NCI-H2227 treated with DMSO at 0.1 percent for 48 hours (cell line): ENCODE data around the gene ATP2B2.

Source experiments
- DNase-seq: peaks from one replicate; lab custom pipeline; 2025; lab: John Stamatoyannopoulos, UW

The ATP2B2 gene

DNA sequence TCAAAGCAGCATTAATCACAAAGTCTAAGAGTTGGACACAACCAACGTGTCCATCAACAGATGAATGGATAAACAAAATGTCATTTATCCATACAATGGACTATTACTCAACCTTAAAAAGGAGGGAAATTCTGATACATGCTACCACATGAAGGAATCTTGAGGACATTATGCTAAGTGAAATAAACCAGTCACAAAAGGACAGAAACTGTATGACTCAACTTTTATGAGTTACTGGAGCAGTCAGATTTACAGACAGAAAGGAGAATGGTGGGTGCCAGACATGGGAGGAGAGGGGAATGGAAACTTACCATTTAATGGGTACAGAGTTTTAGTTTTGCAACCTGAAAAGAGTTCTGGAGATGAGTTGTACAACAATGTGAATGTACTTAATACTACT is 141.5 kb downstream of the ATP2B2 start:
- DNase-seq: no peak

DNA sequence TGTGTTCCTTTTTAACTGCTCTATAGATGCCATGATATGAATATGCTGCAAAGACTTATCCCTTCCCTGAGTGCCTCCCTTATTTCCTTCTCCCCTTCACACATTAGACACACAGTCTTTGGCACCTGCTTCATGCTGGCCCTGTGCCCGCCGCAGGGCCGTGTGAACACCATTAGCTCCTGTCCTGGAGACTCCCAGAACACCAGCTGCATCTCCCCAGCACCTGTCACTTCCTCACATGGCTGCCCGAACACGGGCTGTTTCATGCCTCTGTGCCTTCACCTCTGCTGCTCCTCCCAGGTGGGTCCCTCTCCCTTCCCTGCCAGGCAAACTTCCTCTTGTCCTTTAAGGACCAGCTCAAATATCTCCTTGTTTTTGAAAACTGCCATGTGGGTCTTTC is 144.0 kb downstream of the ATP2B2 start:
- DNase-seq: no peak

DNA sequence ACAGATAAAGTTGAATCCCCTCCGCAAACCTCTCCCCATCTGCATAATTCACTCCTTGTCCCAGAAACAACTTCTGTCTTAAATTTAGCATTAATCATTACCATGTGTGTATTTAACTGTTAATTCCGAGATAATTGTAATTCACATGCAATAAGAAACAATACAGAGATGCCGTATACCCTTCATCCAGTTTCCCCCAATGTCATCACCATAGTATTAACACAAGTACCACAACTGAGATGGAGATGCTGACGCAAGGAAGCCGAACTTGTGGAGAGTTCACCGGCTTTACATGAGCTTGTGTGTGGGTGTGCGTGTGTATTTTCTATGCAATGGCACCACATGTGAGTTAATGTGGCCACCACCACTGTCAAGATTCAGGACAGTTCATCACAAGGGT is 144.9 kb downstream of the ATP2B2 start:
- no peak for DNase-seq

DNA sequence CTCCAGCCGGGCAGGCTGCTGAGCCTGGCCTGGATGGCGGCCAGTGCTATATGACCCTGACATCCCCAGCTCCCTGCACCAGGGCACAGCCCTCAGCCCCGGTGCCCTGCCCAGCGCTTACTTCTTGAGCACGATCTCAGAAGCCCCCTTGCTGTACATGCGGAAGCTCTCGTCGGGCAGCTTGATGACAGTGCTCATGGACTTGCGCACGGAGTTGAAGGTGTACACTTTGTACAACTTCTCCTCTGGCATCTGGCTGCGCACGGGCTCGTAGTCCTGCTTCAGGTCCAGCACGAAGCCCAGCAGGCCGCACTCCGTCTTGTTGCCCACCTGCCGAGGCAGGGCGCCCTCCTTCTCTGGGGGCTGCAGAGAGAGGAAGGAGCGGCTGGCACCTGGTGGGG is 145.6 kb downstream of the ATP2B2 start:
- DNase-seq: no peak

DNA sequence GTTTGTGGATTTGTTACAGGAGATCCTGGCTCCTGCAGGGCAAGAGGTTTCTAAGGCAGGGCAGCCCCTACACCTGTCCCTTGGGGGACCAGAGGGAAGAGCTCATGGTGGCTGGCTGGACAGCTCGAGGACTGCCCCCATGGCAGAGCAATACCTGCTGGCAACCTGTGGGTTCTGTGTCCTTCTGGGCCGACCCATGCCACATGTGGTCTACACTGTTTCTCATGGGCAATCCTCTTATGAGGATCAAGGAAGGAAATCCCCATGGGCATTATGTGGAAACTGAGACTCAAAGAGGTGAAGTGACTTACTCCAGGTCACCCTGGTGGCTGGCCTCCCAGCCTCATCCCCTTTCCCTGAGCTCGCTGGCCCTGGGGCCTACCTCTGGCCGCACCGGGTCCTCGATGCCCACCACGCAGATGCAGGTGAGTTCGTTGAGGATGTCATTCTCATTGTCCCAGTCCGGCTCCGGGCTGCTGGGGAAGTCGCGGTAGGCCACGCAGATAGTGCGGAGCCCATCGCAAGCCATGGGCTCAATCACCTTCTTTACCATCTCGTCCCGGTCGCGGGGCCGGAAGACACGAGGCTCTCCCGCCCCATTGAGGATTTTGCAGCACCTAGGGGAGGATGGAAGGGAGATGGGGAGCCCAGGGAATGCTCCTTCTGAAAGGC is 146.9 kb downstream of the ATP2B2 start:
- no peak for DNase-seq

DNA sequence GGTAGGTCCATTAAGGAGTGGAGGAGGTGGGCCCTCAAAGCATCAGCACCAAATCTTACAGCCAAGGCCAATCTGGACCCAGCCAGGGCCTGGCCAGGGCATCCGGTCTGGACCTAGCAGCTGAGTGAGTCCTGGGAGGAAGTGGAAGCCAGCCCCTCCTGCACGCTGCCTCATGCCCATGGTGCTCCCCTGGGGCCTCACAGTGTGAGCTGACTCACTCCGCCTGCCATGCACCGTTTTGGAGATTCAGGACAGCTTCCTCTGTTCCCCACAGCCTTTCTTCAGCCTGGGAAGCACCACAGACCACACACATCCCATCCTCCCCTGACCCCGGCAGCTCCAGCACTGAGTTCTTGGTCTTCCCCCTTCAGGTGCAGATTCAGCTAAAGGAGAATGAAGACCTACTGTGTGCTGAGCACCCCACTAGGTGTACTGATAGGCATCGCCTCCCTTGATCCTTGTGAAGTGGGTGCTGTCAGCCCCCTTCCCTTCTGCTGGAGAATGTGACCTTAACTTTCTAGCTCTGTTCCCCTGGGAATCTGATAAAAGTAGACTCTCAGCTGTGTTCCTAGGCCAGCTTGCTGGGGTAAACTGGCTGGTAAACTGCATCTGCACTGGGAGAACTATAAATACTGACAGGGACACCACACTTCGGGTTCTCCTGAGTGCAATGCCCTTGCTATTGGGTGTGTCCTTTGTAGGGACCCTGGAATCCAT is 147.6 kb downstream of the ATP2B2 start:
- no peak for DNase-seq

DNA sequence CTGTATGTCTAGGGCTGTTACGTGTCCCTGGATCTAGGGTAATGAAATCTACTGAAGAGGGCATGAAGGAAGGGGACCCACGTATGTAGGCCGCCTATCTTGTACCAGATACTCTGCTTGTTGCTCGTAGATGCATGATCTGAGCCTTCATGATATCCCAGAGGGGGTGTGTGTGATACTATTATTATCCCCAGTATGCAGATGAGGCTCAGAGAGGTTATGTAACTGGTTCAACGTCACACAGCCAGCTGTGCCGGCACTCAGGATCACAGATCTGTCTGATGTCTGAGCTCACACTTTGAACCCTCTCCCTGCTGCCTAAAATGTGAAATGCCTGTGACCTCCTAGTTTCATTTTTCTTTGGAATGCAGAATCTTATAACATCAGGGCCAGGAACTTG is 148.3 kb downstream of the ATP2B2 start:
- DNase-seq: no peak

DNA sequence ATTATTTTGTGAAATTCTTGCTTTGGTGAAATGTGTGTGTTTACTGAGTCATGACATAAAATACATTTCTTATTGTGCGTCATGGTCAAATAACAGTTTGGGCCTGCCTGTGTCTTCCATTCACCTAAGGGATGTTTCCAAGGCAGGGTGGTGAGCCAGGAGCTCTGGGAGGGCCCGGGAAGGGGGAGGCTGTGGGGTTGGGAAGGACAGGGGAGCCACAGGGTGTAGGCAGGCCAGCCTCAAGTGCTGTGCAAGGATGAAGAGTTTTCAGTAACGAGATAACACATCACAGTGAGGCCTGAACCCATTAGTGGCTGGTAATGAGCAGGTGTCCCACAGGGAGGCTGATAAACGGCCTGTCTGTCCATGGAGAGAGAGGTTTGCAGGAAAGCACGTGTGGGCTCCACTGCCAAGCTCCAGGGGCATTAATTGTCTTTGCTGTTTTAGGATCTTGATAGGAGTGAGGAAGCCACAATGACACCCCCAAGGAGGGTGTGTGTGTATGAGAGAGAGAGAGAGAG is 148.9 kb downstream of the ATP2B2 start:
- DNase-seq: peak; percentile 16

DNA sequence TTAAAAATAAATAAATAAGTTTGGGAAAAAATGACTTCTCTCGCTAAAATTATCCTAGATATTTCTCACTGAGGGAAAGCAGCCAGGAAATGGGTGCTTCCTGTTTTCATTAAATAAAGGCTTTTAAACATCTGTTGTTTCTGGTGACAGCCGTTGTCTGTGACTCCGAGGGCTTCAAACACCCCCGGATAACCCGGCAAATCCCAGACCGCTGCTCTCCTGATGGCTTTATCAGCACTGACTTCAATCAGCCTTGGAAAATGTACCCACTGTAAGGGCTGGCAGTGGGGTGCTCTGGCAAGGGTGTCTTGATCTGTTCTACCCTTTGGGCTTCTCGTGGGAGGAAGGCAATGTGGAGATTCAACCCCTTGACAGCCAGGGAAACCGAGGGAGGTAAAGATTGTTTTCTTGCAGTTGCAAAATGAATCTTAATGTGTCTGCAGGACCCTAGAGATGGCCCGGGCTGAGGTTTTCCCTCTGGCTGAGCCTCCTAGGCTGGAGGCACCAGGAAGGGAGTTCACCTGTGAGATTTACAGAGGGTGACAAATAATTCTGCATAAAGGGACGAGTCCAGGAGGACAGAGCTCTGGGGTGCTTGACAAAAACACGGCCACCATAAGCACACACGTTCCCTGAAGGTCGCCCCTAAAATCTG is 150.9 kb downstream of the ATP2B2 start:
- DNase-seq: no peak

DNA sequence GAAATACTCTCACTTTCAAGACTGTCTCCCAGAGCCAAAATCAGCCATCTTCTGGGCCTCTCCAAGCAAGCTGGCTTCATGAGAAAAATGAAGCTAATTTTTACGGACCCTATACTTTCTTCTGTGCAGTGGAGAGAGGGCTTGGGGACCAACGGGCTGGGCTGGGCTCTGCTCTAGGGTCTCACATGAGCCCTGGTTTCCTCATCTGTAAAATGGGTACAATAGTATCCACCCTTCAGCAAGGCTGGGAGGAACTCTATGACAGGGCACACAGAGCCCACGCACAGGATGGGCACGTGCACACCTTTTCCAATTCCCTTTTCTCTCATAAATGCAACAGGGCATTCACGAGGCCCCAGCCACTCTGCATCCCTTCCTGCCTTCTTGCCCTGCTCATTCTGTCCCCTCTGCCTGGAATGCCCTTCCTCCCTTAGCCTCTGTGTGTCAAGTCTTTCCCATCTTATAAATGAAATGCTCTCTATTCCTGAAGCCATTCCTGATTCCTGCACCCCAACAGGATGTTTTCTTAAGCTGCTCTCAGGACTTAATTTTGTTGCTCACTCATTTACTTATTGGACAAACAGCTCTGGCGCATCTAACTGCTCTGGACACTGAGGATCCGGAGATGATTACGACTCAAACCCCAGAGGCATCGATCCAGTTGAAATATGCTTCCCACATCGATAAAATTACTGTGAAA is 151.6 kb downstream of the ATP2B2 start:
- DNase-seq: no peak

DNA sequence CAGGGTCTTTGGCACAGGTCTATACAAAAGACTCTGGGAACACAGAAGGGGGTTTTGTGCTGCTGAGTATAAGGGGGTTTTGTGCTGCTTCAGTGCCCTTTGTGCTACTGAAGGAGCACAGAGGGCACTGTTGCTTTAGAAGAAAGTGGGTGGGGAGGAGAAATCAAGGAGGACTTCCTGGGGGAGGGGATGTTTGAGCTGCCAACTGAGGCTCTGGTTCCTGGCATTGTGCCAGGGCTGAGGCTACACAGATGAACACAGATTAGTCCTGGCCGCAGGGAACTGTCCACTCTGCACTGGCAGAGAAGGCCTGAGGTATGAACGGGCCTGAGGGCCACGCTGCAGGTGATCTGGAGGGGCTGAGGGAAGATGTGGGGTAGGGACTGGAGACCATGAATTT is 152.2 kb downstream of the ATP2B2 start:
- no peak for DNase-seq

DNA sequence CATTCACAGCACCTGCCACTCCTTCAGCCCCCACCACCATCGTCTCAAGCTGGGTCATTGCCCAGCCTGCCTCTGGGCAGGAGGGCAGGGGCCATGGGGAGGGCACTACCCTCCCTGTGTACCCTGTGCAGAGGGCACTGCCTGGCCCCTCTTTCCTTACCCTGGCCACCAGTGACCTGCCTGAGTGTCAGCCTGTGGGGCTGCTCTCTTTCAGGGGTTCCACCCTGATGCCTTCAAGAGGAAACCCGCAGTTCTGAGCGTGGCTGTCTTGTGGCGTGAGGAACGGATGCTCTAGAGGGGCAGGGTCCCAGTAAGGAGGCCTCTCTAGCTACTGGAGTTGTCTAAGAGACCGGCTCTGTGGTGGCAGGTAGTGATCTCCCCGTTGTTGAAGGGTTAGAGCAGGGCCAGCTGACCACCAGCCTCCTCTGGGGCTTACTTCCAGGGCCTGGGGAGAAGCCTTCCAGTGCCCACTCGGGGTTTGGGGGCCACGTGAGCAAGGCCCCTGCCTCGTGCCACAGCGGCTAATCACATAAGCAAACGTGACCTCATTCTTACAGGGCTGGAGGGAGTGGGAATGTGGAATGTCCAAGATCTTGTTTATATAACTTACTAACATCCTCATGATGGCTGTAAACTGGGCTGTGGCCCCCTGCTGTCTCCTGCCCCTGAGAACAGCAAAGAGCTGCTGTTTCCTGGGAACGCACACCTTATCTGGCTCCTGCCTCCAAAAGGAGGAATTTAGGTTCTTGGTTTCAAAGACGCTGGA is 153.1 kb downstream of the ATP2B2 start:
- no peak for DNase-seq

DNA sequence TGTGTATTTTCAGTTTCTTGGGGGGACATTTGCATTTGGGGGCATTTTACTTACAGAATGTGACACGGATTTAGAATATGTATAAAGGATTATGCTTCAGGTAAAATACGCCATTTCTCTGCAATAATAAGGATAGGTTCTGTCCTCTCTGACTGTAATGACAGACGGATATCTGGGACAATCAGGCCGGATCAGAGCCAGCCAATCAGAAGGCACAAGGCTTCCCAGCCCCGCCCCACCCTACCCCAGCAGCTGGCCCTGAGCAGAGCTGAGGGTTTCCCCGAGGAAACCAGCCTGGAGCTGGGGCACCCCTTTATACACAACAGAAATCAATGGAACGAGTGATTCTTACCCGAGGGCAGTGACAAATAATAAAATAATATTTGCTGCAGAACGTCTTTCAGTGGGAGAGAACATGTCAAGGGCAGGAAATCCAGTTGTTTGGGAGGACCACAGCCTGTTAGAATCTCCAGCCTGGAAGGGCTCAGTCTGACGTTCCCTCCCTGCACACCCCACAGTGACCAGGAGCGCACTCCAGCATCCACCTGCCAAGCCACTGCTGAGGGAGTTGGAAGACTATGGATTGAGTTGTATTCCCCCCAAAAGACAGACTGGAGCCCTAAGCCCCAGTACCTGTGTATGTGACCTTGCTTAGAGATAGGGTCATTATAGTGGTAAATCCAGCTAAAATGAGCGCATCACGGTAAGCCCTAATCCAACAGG is 154.2 kb downstream of the ATP2B2 start:
- DNase-seq: no peak

DNA sequence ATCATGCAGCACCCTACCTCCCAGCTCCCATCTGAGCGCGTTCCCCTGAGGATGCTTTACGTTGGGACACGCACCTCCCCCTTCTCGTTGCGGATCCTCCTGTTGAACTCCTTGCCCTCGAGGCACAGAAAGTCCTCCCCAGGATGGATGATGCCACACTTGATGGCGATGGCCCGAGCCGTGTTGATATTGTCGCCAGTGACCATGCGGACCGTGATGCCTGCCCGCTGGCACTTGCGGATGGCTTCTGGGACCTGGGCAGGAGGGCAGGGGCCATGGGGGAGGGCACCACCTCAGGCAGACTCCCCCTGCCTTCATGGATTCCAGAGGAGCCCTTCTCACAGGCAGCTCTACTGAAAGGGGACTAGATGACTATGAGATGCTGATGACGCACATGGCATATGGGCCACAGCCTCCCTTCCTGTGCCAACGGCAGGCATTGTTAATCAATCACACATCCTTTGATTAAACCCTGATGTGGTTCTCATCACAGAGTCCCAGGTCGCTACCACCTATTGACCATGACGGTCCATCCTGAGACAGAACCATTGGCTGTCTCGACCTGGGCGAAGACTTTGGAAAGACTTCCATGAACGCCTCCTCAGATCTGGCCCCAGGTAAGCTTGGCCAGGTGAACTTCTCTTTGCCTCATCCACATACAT is 154.9 kb downstream of the ATP2B2 start:
- no peak for DNase-seq

DNA sequence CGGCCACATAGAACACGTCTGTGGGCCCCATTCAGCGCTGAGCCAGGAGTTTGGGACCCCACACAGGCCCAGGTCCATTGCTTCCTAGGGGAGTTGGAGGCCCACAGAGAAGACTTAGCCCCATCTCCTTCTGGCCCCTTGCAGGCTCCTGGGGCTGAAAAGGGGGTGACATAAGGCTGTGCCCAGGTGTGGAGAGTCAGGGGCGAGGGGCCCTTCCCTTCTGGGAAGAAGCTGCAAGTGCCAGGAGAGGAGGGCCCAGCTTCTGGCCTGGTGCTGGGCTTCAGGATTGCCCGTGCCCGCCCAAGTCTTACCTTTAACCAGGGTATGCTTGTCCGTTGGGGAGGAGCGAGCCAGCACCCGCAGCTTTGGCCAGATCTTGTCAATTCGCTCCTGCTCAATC is 155.6 kb downstream of the ATP2B2 start:
- DNase-seq: no peak

DNA sequence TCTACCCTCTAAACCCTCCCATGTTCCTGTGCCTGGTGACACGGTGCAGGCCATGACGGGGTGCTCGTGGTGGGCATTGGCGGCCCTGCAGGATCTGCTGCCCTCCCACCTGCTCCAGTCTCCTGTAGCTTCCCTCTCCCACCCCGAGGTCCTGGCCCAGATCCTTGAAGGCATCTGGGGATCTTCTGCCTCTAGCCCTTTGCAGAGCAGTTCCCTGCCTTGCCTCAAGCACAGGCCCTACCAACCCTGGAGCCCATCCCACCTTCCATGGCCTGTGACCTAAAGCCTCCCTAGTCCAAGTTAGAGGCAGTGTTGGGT is 157.0 kb downstream of the ATP2B2 start:
- no peak for DNase-seq

DNA sequence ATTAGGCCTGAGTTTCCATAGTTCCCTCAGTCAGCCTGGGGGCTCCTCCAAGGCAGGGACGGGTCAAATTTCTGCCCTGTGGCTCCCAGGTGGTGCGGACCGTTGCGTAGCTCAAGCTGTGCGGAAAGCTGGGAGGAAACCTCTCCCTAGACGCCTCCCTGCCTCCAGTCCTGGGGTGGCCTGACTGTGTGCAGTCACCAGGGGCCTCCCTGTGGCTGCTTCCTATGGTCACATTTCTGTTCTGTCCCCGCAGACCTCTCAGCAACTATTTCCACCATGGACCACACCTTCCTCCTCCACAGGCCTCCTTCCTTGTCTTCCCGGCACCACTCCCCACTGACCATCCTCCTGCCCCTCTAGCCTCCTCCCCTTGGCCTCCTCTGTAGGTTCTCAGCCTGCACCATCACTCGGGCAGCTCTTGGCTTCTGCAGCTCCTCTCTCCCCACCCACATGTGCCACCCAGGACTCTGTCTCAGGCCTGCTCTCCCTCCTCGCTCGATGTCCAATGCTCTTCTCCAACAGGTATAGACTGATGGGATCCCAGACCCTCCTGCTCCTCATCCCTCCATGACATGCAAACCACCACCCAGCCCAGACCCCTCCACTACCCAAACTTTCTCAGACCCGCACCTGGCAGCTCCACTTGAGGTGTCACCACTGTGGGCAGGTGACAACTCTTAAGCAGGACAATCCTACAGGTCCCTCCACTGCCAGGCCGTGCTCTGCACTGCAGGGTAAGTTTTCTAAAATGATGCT is 157.6 kb downstream of the ATP2B2 start:
- no peak for DNase-seq

DNA sequence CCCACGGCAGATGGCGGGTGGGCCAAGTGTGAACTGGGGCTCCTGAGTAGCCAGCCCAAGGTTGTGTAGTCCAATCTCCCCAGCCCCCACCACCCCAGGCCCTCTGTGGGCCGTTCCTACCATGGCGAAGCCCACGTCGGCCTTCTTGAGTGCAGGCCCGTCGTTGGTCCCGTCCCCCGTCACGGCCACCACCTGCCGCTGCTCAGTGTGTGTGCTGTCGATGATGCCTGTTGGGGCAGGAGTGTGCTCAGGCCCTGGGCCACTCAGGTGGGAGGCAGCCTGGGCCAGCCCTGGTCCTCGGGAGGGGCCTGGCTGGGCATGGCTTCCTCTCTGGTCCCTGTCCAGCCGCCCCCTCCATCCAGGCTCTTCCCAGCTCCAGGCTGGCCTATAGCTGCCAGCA is 159.5 kb downstream of the ATP2B2 start:
- DNase-seq: no peak

DNA sequence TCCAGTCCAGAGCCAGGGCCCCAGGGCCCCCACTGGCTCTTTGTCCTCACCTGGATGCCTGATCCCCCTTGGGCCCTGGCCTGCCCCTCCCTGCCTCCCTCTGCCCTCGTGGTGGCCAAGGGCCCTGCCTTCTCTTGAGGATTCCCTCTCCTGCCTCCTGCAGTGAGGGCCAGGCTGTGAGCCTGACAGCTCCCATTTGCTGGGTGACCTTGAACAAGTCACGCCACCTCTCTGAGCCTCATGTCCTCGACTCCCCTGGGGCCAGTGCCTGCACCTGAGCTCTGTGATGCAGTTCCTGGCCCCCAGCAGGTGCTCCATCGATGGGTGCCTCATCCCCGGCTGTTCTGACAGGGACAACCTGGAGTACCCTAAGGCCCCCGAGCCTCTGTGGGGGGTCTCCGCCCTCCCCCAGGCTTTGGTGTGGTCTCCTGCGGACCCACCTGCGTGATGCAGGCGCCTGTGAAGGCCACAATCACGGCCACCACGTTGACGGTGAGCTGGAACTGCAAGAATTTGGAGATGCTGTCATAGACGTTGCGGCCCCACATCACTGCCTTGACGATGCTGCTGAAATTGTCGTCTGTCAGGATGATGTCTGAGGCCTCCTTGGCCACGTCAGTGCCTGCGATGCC is 160.3 kb downstream of the ATP2B2 start:
- no peak for DNase-seq
